Stimulated activated CD4-positive, alpha-beta T cell treated with anti-CD3 and anti-CD28 coated beads, Interleukin-12 subunit alpha, Interleukin-12 subunit beta, amount 100 ng/mL, for 4 hours (primary cell): ENCODE measurements around the gene ZMAT3.
A peak's percentile ranks its signal among the peaks of the same experiment; 100 is the strongest.
"Not testable (repeated sequence)": the region's sequence is repeated elsewhere in the genome, so short reads cannot be mapped to it uniquely, and the experiment has no call there.

Experiments
- DNase-seq: peaks from one replicate; pipeline ENCODE4 v3.0.0-alpha.2; 2020

Gene ZMAT3

GRCh38 chr3:179067839-179068238, 3.8 kb downstream of the ZMAT3 start:
- DNase-seq, result no peak

- DNase-seq, result no peak
Observed at GRCh38 chr3:179067291-179067690, 4.3 kb downstream of the ZMAT3 start.

GRCh38 chr3:179063945-179064560, 7.6 kb downstream of the ZMAT3 start:
- DNase-seq, result no peak

GRCh38 chr3:179056326-179056725, 15.3 kb downstream of the ZMAT3 start:
- no peak for DNase-seq

- DNase-seq, result not testable (repeated sequence)
Observed at GRCh38 chr3:179054565-179054964, 17.0 kb downstream of the ZMAT3 start.

GRCh38 chr3:179046497-179047353, 24.9 kb downstream of the ZMAT3 start:
- no peak for DNase-seq

GRCh38 chr3:179045719-179046402, 25.7 kb downstream of the ZMAT3 start:
- no peak for DNase-seq

GRCh38 chr3:179038899-179039251, 32.7 kb downstream of the ZMAT3 start:
- DNase-seq, result not testable (repeated sequence)

GRCh38 chr3:179038216-179038898, 33.3 kb downstream of the ZMAT3 start:
- DNase-seq, result no peak

- peak; percentile 39 for DNase-seq
Observed at GRCh38 chr3:179037351-179037750, 34.3 kb downstream of the ZMAT3 start.

- no peak for DNase-seq
Observed at GRCh38 chr3:179036626-179037300, 34.8 kb downstream of the ZMAT3 start.

- DNase-seq, result no peak
Observed at GRCh38 chr3:179036226-179036625, 35.4 kb downstream of the ZMAT3 start.

GRCh38 chr3:179035232-179035631, 36.4 kb downstream of the ZMAT3 start:
- no peak for DNase-seq

GRCh38 chr3:179033304-179033657, 38.3 kb downstream of the ZMAT3 start:
- DNase-seq, result not testable (repeated sequence)

- not testable (repeated sequence) for DNase-seq
Observed at GRCh38 chr3:179032454-179033303, 38.9 kb downstream of the ZMAT3 start.

- no peak for DNase-seq
Observed at GRCh38 chr3:179029096-179029495, 42.5 kb downstream of the ZMAT3 start.

- DNase-seq, result no peak
Observed at GRCh38 chr3:179028408-179028807, 43.2 kb downstream of the ZMAT3 start.

GRCh38 chr3:179027326-179027900, 44.2 kb downstream of the ZMAT3 start:
- peak; percentile 6 for DNase-seq

GRCh38 chr3:179026636-179027035, 45.0 kb downstream of the ZMAT3 start:
- DNase-seq, result no peak

- DNase-seq, result no peak
Observed at GRCh38 chr3:179021119-179021903, 50.3 kb downstream of the ZMAT3 start.

- DNase-seq, result no peak
Observed at GRCh38 chr3:179020112-179020511, 51.5 kb downstream of the ZMAT3 start.
